Renal cortex interstitium (tissue), 3 donors: ENCODE data around the gene PEX13. TPM values are rescaled to one million over a fixed set of nuclear protein-coding genes. Genes with fewer than 3 reads are reported as not detected.

Experiments used
- polyA plus RNA-seq, 3 donors: library from polyadenylated mRNA; unstranded; fragments of 120-200 nt; gene quantifications; one replicate each; pipeline ENCODE4 v1.2.1, GENCODE V29; 2013; ENCODE audit not compliant: insufficient read length in 3 of 3

The PEX13 gene
- polyA plus RNA-seq, 3 donors, result 26.1 to 30.9 (median 30.3) TPM

Other genes with a start within 250 kb of the PEX13 start
- 10 to 100 TPM in 1 of 3 donors, 1 to 10 TPM in 2; 7.8 to 10.3 (median 8.5) TPM for gene REL, start 136.1 kb upstream of the PEX13 start, polyA plus RNA-seq
- 10 to 100 TPM in 2 of 3 donors, 1 to 10 TPM in 1; 8.6 to 13.8 (median 10.8) TPM for gene PUS10, start 535 bp downstream of the PEX13 start, polyA plus RNA-seq
- gene SANBR, start 48.2 kb downstream of the PEX13 start, polyA plus RNA-seq, result 10 to 100 TPM; 13.5 to 21.9 (median 17.2) TPM
- gene C2orf74, start 144.5 kb downstream of the PEX13 start, polyA plus RNA-seq, result 10 to 100 TPM; 35.9 to 47.5 (median 41.7) TPM